ENCODE data around the gene CD8B2. TPM values are rescaled to one million over a fixed set of nuclear protein-coding genes. Genes with fewer than 3 reads are reported as not detected.

CD8B2 gene
- total RNA-seq, 1 experiment from 2014 or later = not detected

GRCh38 chr2:106553321-106553720 is 66.2 kb downstream of the CD8B2 start:
- no peak overlapping the region for H3K27ac ChIP-seq (ENCODE audit: insufficient read length, low read depth, low read length)
- Mint-ChIP-seq H3K27ac (no peak overlapping the region), H3K36me3 (ENCODE audit: insufficient read depth in 1 of 3, low read depth in 3 of 3) (peaks cover 10 to 25% (median 11%) of the 10 kb centered on the region in 3 experiments), H3K4me3 (no peak overlapping the region), H3K4me1 (no peaks in the 10 kb centered on the region), H3K9me3 (peaks cover 22 to 24% of the 10 kb centered on the region in 2 experiments), H3K27me3 (ENCODE audit: low read depth) (peaks cover 3% of the 10 kb centered on the region)
- no peak overlapping the region for H3K56ac ChIP-seq (ENCODE audit: insufficient read length, low read depth, low read length)
- no peak overlapping the region for H3K9ac ChIP-seq (ENCODE audit: extremely low read depth, insufficient read length, low read length)
- no peak overlapping the region for H4K5ac ChIP-seq (ENCODE audit: insufficient read length, low read depth, low read length)
- no peak overlapping the region for H3K18ac ChIP-seq (ENCODE audit: insufficient read length, low read depth, low read length)
- H4K20me1 ChIP-seq (ENCODE audit: control insufficient read depth, insufficient read depth, insufficient read length) = no peaks in the 10 kb centered on the region
- no peaks in the 10 kb centered on the region for H3K4me1 ChIP-seq (ENCODE audit: insufficient read depth, low read length)
- H2AFZ ChIP-seq (ENCODE audit: low read length) = no peak overlapping the region
- TF ChIP-seq, protein P1, sequence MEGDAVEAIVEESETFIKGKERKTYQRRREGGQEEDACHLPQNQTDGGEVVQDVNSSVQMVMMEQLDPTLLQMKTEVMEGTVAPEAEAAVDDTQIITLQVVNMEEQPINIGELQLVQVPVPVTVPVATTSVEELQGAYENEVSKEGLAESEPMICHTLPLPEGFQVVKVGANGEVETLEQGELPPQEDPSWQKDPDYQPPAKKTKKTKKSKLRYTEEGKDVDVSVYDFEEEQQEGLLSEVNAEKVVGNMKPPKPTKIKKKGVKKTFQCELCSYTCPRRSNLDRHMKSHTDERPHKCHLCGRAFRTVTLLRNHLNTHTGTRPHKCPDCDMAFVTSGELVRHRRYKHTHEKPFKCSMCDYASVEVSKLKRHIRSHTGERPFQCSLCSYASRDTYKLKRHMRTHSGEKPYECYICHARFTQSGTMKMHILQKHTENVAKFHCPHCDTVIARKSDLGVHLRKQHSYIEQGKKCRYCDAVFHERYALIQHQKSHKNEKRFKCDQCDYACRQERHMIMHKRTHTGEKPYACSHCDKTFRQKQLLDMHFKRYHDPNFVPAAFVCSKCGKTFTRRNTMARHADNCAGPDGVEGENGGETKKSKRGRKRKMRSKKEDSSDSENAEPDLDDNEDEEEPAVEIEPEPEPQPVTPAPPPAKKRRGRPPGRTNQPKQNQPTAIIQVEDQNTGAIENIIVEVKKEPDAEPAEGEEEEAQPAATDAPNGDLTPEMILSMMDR (conservative IDR thresholded peaks at IDR 0.05) = no peak
- DNase-seq = no peak
- H3K4me2 ChIP-seq (ENCODE audit: insufficient read depth, insufficient read length, low read length) = no peak overlapping the region
- no peaks in the 10 kb centered on the region for H3K79me2 ChIP-seq (ENCODE audit: insufficient read depth, low read length)
- no peak overlapping the region for H2BK20ac ChIP-seq (ENCODE audit: low read depth, low read length, poor library complexity, severe bottlenecking)
- no peak overlapping the region for H2BK12ac ChIP-seq (ENCODE audit: insufficient read length, low read depth, low read length)
- no peaks in the 10 kb centered on the region for H3K79me1 ChIP-seq (ENCODE audit: insufficient read depth, low read depth, low read length, poor library complexity, severe bottlenecking)
- peaks cover 13% of the 10 kb centered on the region for H3K9me3 ChIP-seq (ENCODE audit: control insufficient read depth, low read depth, low read length)
- no peak overlapping the region for H3T11ph ChIP-seq (ENCODE audit: low read length)
- WGBS (ENCODE audit: extremely low coverage, insufficient read length, low lambda C conversion rate) = no CpG with 5 or more reads among the region's 6 CpGs
- H3K23me2 ChIP-seq (ENCODE audit: insufficient read length, low read depth, low read length, poor library complexity, severe bottlenecking) = no peaks in the 10 kb centered on the region
- H3K4ac ChIP-seq (ENCODE audit: low read depth, low read length) = no peak overlapping the region
- no peak overlapping the region for H4K8ac ChIP-seq (replicated peaks; ENCODE audit: insufficient read length, low read depth, low read length)
- no peak overlapping the region for H2BK5ac ChIP-seq (ENCODE audit: insufficient read length, low read length)
- H3K23ac ChIP-seq (ENCODE audit: insufficient read length, low read depth, low read length) = no peak overlapping the region
- no peak overlapping the region for H2BK15ac ChIP-seq (ENCODE audit: low read depth, low read length)
- H3K14ac ChIP-seq (ENCODE audit: insufficient read depth, low read length) = no peak overlapping the region
- no peak overlapping the region for H2BK120ac ChIP-seq (ENCODE audit: low read depth, low read length, poor library complexity, severe bottlenecking)
- H2AK5ac ChIP-seq (ENCODE audit: insufficient read length, low read length) = no peak overlapping the region
- H4K91ac ChIP-seq (ENCODE audit: insufficient read length, low read depth, low read length) = no peak overlapping the region
- H3K27me3 ChIP-seq (ENCODE audit: insufficient read depth, low read length) = no peaks in the 10 kb centered on the region
